Measurements from ENCODE around the gene GKAP1. TPM values are rescaled to one million over a fixed set of nuclear protein-coding genes. Genes with fewer than 3 reads are reported as not detected.
"Not testable (repeated sequence)": the region's sequence is repeated elsewhere in the genome, so short reads cannot be mapped to it uniquely, and the experiment has no call there.

GKAP1 gene
- total RNA-seq, 2 donors from 2014 or later = 6.9 to 11.9 TPM

DNA sequence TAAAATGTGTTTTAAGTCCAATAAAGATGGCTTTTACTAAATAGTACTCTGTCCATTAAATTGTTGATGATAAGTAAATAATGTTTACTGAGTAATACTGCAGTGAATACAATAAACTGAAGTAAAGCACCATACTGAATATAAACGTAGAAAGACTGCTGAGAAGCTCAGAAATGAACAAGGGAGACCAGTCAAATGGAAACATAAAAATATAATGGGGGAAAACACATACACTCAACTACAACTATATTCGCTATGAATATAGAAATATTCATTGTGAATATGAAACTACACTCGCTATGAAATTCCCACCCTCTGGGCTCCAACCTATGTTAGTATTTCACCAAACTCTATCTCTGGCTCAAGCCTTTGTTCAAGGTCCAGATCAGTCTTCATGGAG, 67.9 kb downstream of the GKAP1 start:
- intact Hi-C loops (cut with DNase I) = loop anchor here in 1 of 2 donors (10.0 kb wide), 1 partner anchor 535 kb away; no protein-coding TSS in a partner anchor
- DNase-seq (ENCODE audit: low spot score) = no peak

DNA sequence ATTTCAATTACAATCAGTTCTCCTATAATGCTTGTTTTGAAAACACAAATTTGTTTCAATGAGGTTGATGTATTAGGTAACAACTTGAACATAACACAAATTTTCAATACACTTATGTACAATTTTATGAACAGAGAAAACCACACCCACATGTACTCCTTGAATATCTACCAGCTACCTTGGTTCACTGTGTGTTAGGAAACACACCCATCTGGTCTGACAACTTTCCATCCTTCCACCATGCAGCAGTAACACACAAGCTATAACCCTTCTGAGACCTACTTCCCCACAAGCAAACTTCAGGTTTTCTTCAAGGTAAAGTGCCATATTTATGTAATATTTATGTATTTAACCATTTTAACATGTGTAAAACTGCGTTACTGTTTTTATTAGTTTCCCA, 73.4 kb downstream of the GKAP1 start:
- intact Hi-C loops (cut with DNase I) = loop anchor here in 1 of 2 donors (10.0 kb wide), 1 partner anchor 529 kb away; no protein-coding TSS in a partner anchor

DNA sequence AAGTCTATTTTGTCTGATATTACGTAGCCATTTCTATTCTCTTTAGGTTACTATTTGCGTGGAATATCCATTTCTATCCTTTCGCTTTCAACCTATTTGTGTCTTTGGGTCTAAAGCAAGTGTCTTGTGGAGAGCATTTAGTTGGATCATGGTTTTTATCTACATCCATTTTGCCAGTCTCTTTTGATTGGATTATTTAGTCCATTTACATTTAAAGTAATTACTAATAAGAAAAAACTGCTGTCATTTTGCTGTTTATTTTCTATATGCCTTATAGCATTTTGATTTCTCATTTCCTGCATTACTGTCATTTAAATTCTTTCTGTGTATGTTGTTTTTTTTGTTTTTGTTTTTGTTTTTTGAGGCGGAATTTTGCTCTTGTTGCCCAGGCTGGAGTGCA, 83.8 kb downstream of the GKAP1 start:
- intact Hi-C loops (cut with DNase I) = no loop called here
- DNase-seq (ENCODE audit: low spot score) = no peak

More for the DNA sequence above, 73.4 kb downstream of the GKAP1 start:
- no peak for DNase-seq (ENCODE audit: low spot score)

DNA sequence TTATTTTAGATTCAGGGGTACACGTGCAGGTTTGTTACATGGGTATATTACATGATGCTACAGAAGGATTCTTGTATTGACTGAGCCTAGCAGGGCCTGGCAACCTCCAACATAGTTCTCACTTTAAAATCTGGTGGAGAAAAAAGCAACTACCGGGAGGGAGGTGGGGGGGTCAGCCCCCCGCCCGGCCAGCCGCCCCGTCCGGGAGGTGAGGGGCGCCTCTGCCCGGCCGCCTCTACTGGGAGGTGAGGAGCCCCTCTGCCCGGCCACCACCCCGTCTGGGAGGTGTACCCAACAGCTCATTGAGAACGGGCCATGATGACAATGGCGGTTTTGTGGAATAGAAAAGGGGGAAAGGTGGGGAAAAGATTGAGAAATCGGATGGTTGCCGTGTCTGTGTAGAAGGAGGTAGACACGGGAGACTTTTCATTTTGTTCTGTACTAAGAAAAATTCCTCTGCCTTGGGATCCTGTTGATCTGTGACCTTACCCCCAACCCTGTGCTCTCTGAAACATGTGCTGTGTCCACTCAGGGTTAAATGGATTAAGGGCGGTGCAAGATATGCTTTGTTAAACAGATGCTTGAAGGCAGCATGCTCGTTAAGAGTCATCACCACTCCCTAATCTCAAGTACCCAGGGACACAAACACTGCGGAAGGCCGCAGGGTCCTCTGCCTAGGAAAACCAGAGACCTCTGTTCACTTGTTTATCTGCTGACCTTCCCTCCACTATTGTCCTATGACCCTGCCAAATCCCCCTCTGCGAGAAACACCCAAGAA, 88.8 kb downstream of the GKAP1 start:
- intact Hi-C loops (cut with DNase I); DNase-seq (ENCODE audit: low spot score): not testable (repeated sequence)

DNA sequence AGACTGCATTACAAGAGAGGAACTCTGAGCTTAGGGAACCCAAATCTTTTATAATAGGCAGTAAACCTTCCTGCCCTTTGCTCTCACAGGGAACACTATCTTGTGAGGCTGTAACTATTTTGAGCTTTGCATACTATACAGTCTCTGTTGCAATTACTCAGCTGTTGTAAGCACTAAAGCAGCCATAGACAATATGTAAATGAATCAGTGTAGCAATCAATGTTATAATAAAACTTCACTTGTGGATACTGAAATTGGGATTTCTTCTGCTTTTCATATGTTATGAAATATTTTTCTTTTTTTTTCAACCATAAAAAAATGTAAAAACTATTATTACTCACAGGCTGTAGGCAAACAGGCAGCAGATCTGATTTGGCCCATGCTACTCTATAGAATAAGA, 93.1 kb downstream of the GKAP1 start:
- intact Hi-C loops (cut with DNase I) = no loop called here
- DNase-seq (ENCODE audit: low spot score) = no peak

DNA sequence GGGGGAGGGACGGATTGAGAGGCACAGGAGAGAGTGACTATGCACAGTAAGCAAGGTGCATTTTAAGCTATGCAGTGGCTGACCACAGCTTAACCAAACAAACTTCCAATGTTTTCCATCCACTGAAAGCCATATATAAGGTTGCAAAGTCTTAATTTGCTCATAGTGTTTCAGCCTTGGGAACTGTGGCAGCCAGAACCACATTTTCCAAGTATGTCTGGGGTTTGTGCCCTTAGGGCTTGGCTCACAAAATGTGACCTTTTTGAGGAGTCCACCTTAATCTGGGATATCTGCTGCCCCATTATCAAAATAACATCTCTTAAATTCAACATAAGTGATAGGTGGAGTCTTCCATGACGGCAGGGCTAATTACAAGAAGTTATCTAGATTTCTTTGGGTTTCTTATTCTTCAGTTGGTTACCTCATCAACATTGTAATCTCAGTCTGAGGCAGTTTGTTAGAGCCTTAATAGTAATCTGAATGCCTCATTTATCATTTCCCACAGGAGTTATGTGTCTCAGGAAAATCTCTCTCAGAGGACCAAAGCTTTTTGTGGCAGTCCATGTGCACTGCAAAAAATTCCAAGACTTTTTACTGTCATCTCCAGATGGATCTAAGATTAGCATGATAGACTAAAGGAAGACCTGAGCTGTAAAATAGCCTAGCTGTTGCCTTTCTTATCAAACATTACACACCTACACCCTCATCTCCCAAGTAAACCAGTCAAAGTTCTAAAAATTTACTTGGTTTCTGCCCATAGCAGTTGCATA, 94.7 kb downstream of the GKAP1 start:
- intact Hi-C loops (cut with DNase I) = no loop called here

DNA sequence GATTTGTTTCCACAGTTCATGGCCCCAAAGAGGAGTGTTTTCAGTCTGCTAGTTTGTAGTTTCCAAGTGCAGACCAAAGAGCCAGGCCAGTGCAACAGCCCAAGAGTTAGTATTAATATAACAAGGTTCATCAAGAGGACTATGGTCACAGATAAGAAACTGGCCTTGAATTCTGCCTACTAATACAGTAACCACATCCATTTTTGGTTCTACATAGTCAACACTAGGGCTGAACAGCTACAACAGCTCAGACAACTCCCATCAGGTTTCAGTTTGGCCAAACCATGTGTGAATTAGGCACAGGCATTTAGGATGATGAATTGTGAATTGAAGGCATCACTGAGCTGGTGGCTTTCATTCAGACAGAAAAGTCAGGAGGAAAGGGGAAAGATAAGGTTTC, 96.1 kb downstream of the GKAP1 start:
- intact Hi-C loops (cut with DNase I) = no loop called here

More for the DNA sequence above, 94.7 kb downstream of the GKAP1 start:
- no peak for DNase-seq (ENCODE audit: low spot score)

DNA sequence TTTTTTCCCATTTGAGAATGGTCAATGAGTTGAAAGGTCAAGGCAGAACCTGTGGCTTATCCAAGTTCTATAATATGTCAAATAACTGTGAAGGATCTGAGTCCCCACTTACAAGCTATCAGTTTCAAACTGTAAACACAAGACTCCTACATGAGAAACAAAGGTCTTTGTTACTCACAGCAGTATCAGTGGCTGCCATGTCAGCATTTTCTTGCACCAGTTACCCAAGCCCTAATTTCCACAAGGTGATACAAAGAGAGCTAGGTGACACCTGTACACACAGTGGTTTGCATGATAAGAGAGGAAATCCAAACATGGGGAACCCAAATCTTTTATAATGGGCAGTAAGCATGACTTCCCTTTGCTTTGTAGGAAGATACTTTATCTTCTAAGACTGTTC, 101.8 kb downstream of the GKAP1 start:
- no peak for DNase-seq (ENCODE audit: low spot score)
- intact Hi-C loops (cut with DNase I) = no loop called here

More for the DNA sequence above, 96.1 kb downstream of the GKAP1 start:
- no peak for DNase-seq (ENCODE audit: low spot score)

DNA sequence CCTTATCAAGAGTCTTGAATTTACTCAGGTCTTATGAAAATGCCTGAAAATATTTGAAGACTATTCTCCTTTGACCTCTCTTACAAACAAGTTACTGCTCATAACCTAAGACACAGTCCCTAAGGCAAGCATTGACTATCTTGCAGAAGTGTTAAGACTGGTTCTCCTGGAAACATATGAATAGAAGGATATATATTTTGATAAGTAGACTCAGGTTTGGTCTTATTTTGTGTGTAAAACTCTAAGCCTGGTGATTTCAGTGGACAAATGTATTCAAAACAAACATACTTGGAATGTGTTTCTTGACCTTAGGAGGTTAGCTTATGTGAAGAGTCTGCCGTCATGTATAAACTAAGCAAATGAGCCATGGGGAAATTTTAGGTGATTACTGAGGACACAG, 102.3 kb downstream of the GKAP1 start:
- intact Hi-C loops (cut with DNase I) = no loop called here
- DNase-seq (ENCODE audit: low spot score) = no peak

DNA sequence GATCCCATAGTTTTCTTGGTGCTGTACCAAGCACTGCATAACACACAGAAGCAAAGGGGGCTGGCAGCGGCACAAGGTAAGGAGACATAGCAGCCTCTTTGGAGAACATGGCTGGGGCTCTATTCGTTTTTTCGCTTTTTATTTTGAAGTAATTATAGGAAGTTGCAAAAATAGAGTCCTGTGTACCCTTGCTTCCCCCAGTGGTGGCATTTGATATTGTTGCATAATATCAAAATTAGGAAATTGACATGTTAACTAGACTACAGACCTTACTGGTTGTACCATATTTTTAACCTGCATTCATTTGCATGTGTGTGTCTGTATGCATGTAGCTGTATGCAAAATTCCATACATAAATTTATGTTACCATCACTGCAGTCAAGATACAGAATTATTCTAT, 103.2 kb downstream of the GKAP1 start:
- DNase-seq (ENCODE audit: low spot score) = no peak
- intact Hi-C loops (cut with DNase I) = no loop called here

DNA sequence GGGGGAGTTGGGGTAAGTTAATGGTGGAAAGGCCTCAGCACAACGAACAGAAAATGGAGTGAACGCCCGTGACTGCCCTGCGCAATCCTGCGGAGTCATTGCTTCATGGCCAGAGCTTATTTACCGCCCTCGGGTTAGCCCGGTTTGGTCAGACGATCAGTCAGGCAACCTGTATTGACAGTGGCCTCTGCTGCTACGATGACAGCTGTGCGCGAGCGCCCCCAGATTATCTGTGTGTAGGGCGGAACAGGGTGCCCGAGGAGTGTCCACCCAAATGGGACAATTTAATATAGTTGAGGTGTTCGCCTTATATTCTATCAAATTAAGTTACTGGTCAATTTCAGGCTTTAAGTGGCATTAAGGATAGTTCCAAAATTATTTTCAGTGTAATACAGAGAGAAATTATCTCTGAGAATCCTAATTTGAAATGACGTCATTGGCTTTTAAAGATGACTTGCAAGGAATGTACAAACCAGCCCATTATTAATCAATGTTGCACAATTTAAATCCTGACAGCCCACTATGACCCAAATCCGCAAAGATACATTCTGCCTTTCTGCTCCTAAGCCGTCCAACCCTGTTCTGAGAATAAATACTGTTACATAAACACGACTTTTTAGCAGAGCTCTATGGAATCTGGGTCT, 108.9 kb downstream of the GKAP1 start:
- intact Hi-C loops (cut with DNase I) = no loop called here
- peak; percentile 93 for DNase-seq (ENCODE audit: low spot score)

DNA sequence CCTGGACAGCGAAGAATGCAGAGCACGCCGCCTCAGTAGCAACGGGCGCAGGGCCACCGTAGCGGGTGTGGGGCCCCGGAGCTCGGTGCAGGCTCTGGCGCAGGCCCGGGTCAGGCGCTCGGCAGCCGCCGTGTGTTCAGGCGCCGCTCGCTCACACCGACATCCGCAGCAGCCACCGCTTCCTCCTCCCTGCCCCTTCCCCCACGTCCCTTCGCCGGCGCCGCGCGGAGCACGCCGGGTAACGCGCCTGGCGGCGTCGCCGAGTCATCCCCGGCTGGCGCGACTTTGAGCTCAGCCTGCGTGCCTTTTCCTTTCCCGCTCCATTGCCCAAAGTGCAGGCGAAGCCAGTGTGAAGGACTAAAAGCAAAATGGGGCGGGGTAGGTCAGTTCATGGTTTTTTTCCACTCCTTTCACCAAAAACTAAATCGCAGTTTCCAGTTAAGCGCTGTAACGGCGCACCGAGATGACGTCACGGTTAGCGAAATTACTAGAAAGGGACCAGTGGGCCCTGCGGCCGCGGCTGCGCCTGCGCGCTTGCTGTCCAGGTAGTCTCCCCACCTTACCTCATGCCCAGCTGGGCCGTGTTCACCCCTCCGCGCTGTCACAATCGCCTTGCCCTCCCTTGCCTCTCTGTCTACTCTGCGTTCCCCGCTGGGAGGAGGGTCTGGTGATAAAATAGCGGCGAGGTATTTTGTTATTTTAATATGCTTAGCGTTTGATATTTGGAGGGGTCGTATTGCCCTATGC, 109.6 kb downstream of the GKAP1 start, which contains the start of gene UBQLN1:
Gene UBQLN1 (minus strand): TSS at position 191 of the 747 bp plus-strand sequence. CDS start 279 bp downstream, outside the sequence.
- DNase-seq (ENCODE audit: low spot score) = peak; percentile 98
- intact Hi-C loops (cut with DNase I) = no loop called here

DNA sequence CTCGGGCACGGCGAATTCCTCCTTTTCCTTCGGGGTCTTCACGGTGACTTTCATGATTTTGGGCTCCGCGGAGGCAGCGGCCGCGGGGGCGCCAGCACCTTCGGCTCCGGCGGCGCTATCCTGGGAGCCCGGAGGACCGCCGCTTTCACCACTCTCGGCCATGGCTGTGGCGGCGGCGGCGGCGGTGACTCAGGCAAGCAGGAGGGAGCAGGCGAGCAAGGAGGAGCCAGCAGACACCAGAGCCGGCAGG, 110.1 kb downstream of the GKAP1 start:
- DNase-seq (ENCODE audit: low spot score) = no peak
- intact Hi-C loops (cut with DNase I) = no loop called here

DNA sequence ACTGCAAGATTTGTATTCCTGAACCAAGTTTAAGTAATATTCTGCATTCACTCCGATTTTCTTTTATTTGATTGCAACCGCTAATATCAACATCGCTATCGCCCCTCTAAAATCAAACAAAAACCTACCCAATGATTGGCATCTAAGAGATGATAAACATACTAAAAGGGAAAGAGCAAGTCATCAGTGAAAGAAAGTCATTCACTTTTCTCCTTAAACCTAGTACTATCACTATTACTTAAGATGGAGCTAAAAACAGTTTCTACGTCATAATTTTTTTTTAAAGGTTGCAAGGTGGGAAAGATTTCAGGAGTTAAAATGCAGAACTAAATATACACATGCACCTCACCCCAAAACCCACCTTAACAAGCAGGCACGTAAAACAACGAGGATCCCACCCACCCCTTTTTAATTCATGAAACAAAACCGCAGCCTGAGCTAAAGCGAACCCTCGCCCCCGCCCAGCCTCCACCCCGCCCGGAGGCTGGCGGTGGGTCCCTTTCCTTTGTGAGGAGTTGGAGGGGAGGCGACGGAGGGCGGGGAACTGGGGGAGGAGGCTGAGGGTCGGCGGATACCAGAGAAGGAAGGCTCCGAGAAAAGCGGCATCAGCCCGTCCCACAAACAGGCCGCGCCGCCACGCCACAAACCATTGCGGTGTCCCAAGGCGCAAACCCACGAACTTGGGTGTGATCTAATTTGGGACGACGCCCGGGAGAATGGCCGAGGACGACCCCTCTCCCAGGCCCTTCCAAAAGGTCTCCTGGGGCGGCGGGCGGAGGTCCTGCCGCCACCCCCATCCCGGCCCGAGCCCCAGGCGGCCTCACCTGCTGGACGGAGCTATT, 110.7 kb downstream of the GKAP1 start:
- intact Hi-C loops (cut with DNase I) = no loop called here

DNA sequence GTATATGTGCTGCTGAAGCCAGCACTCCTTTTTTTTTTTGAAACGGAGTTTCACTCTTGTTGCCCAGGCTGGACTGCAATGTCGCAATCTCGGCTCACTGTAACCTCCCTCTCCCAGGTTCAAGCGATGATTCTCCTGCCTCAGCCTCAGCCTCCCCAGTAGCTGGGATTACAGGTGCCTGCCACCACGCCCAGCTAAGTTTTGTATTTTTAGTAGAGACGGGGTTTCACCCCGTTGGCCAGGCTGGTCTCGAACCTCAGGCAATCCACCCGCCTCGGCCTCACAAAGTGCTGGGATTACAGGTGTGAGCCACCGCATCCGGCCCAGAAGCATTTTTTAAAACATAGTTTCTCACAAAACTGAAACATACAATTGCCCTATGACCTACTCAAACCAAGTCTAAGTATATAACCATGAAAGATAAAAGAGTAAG, 112.3 kb downstream of the GKAP1 start:
- intact Hi-C loops (cut with DNase I); DNase-seq (ENCODE audit: low spot score): not testable (repeated sequence)

More for the DNA sequence above, 110.7 kb downstream of the GKAP1 start:
- DNase-seq (ENCODE audit: low spot score) = peak; percentile 82

DNA sequence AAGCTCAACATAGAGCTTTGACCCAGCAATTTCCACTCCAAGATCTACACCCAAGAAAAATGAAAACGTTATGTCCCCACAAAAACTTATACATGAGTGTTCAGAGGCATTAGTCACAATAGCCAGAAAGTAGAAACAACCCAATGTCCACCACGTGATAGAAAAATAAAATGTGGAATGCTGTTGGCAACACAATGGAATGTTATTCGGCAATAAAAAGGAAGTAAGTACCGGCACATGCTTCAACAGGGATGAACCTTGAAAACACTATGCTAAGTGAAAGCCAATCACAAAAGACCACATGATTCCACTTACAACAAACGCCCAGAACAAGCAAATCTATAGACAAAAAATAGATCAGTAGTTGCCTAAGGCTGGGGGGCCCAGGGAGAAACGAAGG, 115.8 kb downstream of the GKAP1 start:
- intact Hi-C loops (cut with DNase I) = loop anchor here in 1 of 2 donors (5.0 kb wide), 1 partner anchor 229 kb away; no protein-coding TSS in a partner anchor
- no peak for DNase-seq (ENCODE audit: low spot score)

DNA sequence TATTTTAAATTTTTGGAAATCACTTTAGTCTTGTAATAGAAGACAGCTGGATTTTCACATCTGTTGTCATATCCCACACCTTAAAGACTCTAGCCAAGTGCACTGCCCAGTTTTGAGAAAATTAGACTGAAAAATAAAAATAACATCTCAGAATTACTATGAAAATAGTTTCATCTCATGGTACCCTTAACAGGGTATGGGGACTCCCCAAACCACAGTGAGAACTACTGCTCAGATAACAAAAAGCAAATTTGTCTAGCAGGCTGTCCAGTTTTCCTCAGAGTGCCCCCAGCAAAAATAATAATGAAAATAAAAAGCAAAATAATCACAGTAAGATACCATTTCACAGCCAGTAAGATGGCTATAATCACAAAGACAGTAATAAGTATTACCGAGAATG, 116.3 kb downstream of the GKAP1 start:
- intact Hi-C loops (cut with DNase I) = loop anchor here in 1 of 2 donors (5.0 kb wide), 1 partner anchor 229 kb away; no protein-coding TSS in a partner anchor
- no peak for DNase-seq (ENCODE audit: low spot score)

DNA sequence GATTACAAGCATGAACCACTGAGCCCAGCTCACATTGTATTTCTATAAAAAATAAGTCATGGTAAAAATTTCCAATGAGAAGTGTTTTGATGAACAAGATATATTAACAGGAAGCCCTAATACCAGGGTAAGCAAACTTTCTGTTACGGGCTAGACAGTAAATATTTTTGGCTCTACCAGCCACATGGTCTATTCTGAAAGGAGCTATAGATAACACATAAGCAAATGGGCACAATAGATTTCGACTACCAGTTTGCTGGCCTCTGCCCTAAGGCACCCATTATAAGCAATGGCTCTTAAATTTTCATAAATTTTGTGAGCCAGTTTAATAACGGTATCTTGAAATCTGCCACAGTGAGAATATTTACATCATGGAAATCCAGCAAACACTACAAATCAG, 118.0 kb downstream of the GKAP1 start:
- no peak for DNase-seq (ENCODE audit: low spot score)
- intact Hi-C loops (cut with DNase I) = loop anchor here in 1 of 2 donors (5.0 kb wide), 1 partner anchor 227 kb away; no protein-coding TSS in a partner anchor
